ENCODE data around the gene GATA6. TPM values are rescaled to one million over a fixed set of nuclear protein-coding genes. Genes with fewer than 3 reads are reported as not detected.

The GATA6 gene
- total and polyA plus RNA-seq, 2 of the 13 experiments (the other 11 are each of a cell fraction or from before 2014, with no cell fraction given): 0.84 to 3.2 TPM

GRCh38 chr18:22214731-22215528 is 45.5 kb downstream of the GATA6 start:
- Histone ChIP-seq H3K79me2 (ENCODE audit: insufficient read depth, low read length) (no peaks in the 10 kb centered on the region), H3K9me3 (ENCODE audit: low read length) (no peaks in the 10 kb centered on the region), H3K27ac (ENCODE audit: extremely low read length, insufficient read depth, low read length) (no peak overlapping the region), H3K4me3 (replicated peaks in 1 of 3; ENCODE audit: insufficient read depth in 1 of 3, low read depth in 2 of 3, low read length in 3 of 3) (no peak overlapping the region), H3K36me3 (replicated peaks in 1 of 2; ENCODE audit: control insufficient read depth in 1 of 2, insufficient read depth in 2 of 2, low read length in 2 of 2) (no peaks in the 10 kb centered on the region), H4K20me1 (ENCODE audit: insufficient read depth, low read length) (no peaks in the 10 kb centered on the region), H3K27me3 (ENCODE audit: control insufficient read depth in 1 of 2, insufficient read depth in 2 of 2, low read length in 2 of 2) (no peaks in the 10 kb centered on the region), H3K4me1 (ENCODE audit: insufficient read depth, low read length) (peaks cover 20% of the 10 kb centered on the region), H3K9ac (ENCODE audit: insufficient read depth, low read depth, low read length) (no peak overlapping the region), H2AFZ (ENCODE audit: low read length) (no peak overlapping the region), H3K4me2 (ENCODE audit: low read depth, low read length) (no peak overlapping the region)
- intact Hi-C loops (cut with micrococcal nuclease; ENCODE audit: unreplicated experiment): loop anchor here (10.0 kb wide), 1 partner anchor 50 kb away; the partner anchor contains the start of gene GATA6
- in situ Hi-C loops (cut with HindIII; ENCODE audit: extremely low pct_ligation_motif_present, low pct_unique_long_range_greater_than_20kb): no loop called here
- FAIRE-seq: no peak
- CTCF ChIA-PET (ENCODE audit: low intra/inter-chr PET ratio, low total read pairs): no interaction called here
- no peak for DNase-seq (ENCODE audit: low spot score)
- BruUV-seq (replicated peaks): no TSS peak
- POLR2A ChIA-PET: interaction anchor here (1.1 kb wide), 1 partner anchor 20 kb away, joined by 3 read pairs; no protein-coding TSS in a partner anchor
- no peak for ATAC-seq
- TF ChIP-seq DPF2 (CRISPR knock-in tag; IDR thresholded peaks at IDR 0.05; ENCODE audit: borderline replicate concordance, low read depth) (no peak), NR2C2 (CRISPR knock-in tag; IDR thresholded peaks at IDR 0.05; ENCODE audit: borderline replicate concordance) (no peak), FOXA3 (CRISPR knock-in tag; IDR thresholded peaks at IDR 0.05) (no peak), NRL (CRISPR knock-in tag; IDR thresholded peaks at IDR 0.05; ENCODE audit: borderline replicate concordance) (no peak), ZNF33A (CRISPR knock-in tag; IDR thresholded peaks at IDR 0.05; ENCODE audit: borderline replicate concordance) (no peak), ATRX (CRISPR knock-in tag; IDR thresholded peaks at IDR 0.05; ENCODE audit: borderline replicate concordance) (no peak), SP1 (IDR thresholded peaks at IDR 0.05) (no peak), SP1 (CRISPR knock-in tag; IDR thresholded peaks at IDR 0.05) (no peak), ZNF7 (CRISPR knock-in tag; IDR thresholded peaks at IDR 0.05) (no peak), ZNF501 (CRISPR knock-in tag; IDR thresholded peaks at IDR 0.05) (no peak), ZC3H4 (CRISPR knock-in tag; IDR thresholded peaks at IDR 0.05; ENCODE audit: borderline replicate concordance) (no peak), ZNF558 (CRISPR knock-in tag; IDR thresholded peaks at IDR 0.05; ENCODE audit: borderline replicate concordance) (no peak), ZNF652 (CRISPR knock-in tag; IDR thresholded peaks at IDR 0.05; ENCODE audit: borderline replicate concordance, low read depth) (no peak), ZFP62 (CRISPR knock-in tag; IDR thresholded peaks at IDR 0.05) (no peak), ZNF746 (CRISPR knock-in tag; IDR thresholded peaks at IDR 0.05) (no peak), HNRNPLL (IDR thresholded peaks at IDR 0.05; ENCODE audit: low read depth, low read length, poor library complexity, severe bottlenecking) (no peak)
- TF ChIP-seq, protein P1, sequence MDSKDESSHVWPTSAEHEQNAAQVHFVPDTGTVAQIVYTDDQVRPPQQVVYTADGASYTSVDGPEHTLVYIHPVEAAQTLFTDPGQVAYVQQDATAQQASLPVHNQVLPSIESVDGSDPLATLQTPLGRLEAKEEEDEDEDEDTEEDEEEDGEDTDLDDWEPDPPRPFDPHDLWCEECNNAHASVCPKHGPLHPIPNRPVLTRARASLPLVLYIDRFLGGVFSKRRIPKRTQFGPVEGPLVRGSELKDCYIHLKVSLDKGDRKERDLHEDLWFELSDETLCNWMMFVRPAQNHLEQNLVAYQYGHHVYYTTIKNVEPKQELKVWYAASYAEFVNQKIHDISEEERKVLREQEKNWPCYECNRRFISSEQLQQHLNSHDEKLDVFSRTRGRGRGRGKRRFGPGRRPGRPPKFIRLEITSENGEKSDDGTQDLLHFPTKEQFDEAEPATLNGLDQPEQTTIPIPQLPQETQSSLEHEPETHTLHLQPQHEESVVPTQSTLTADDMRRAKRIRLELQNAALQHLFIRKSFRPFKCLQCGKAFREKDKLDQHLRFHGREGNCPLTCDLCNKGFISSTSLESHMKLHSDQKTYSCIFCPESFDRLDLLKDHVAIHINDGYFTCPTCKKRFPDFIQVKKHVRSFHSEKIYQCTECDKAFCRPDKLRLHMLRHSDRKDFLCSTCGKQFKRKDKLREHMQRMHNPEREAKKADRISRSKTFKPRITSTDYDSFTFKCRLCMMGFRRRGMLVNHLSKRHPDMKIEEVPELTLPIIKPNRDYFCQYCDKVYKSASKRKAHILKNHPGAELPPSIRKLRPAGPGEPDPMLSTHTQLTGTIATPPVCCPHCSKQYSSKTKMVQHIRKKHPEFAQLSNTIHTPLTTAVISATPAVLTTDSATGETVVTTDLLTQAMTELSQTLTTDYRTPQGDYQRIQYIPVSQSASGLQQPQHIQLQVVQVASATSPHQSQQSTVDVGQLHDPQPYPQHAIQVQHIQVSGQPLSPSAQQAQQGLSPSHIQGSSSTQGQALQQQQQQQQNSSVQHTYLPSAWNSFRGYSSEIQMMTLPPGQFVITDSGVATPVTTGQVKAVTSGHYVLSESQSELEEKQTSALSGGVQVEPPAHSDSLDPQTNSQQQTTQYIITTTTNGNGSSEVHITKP (CRISPR knock-in tag; IDR thresholded peaks at IDR 0.05; ENCODE audit: low read depth): no peak
- 72% methylated on average over 13 of the region's 13 CpGs for WGBS (ENCODE audit: low lambda C conversion rate)
